Endothelial cell of umbilical vein (primary cell): ENCODE results near the gene PLEKHA7. TPM values are rescaled to one million over a fixed set of nuclear protein-coding genes. Genes with fewer than 3 reads are reported as not detected.
"Not testable (repeated sequence)": the region's sequence is repeated elsewhere in the genome, so short reads cannot be mapped to it uniquely, and the experiment has no call there.

Experiments
- BruUV-seq: library from RNA; stranded (reverse); fragments of 400-500 nt; replicated peaks from 2 replicates; lab custom pipeline; 2021; lab: Mats Ljungman, UMichigan
- CTCF ChIA-PET: fragments of 300-600, 350-600 bp; sonication (Branson Sonifier 250); formaldehyde crosslinking; loops from one replicate; lab custom pipeline; 2021; ENCODE audit warnings: antibody characterized with exemption, inconsistent platforms; lab: Charles Lee
- POLR2A ChIA-PET: fragments of 300-600, 350-600 bp; sonication (Branson Sonifier 250); formaldehyde crosslinking; loops from one replicate; lab custom pipeline; 2021; ENCODE audit warnings: antibody characterized with exemption, inconsistent platforms; lab: Charles Lee
- DNase-seq: peaks from one replicate; pipeline ENCODE4 v3.0.0-alpha.2; 2011; ENCODE audit warnings: low read depth, low spot score
- FAIRE-seq: peaks from 2 replicates; lab custom pipeline; 2011; peaks lifted over from hg19 to GRCh38; lab: Jason Lieb, UNC
- H2AFZ ChIP-seq: 2 replicates; pipeline ENCODE4 v1.6.0; 2012; ENCODE audit warnings: low read depth, low read length, control low read depth, inconsistent platforms
- H3K27ac ChIP-seq: 2 replicates; pipeline ENCODE4 v1.5.1; 2011; ENCODE audit warnings: low read depth, mild to moderate bottlenecking, control low read depth, low read length, moderate library complexity; ENCODE audit not compliant: insufficient read depth
- H3K27me3 ChIP-seq, 2 experiments: 2 replicates each; pipeline versions ENCODE4 v1.6.0 to v1.6.1; 2011; ENCODE audit warnings: low read length in 2 of 2, mixed read lengths in 1 of 2; ENCODE audit not compliant: control insufficient read depth in 2 of 2, insufficient read depth in 2 of 2
- H3K36me3 ChIP-seq, 2 experiments: 2 replicates in 1 of 2; 3 replicates in 1 of 2; pipeline ENCODE4 v1.5.1; 2011; ENCODE audit warnings: low read length in 2 of 2, mild to moderate bottlenecking in 1 of 2, moderate library complexity in 1 of 2; ENCODE audit not compliant: control insufficient read depth in 2 of 2, insufficient read depth in 2 of 2; ENCODE audit errors: extremely low read depth in 1 of 2
- H3K4me1 ChIP-seq: 3 replicates; pipeline ENCODE4 v1.5.1; 2011; ENCODE audit warnings: mild to moderate bottlenecking, low read length; ENCODE audit not compliant: control insufficient read depth, insufficient read depth; ENCODE audit errors: extremely low read depth
- H3K4me2 ChIP-seq: 2 replicates; pipeline ENCODE4 v1.6.1; 2011; ENCODE audit warnings: low read length, control low read depth, mixed read lengths; ENCODE audit not compliant: insufficient read depth
- H3K4me3 ChIP-seq, 3 experiments: fragments of 200-600 bp in 1 of 3; sonication (generic), shearing (Covaris generic) in 1 of 3; replicated peaks in 1 of 3; 2 replicates each; pipeline ENCODE4 v1.5.1; 2011 to 2016; ENCODE audit warnings: control low read depth in 3 of 3, low read length in 3 of 3, mild to moderate bottlenecking in 2 of 3, inconsistent platforms in 1 of 3, low read depth in 1 of 3, moderate library complexity in 1 of 3; ENCODE audit not compliant: insufficient read depth in 1 of 3
- H3K79me2 ChIP-seq: 2 replicates; pipeline ENCODE4 v1.6.0; 2012; ENCODE audit warnings: low read length, inconsistent platforms; ENCODE audit not compliant: control insufficient read depth, insufficient read depth
- H3K9ac ChIP-seq: replicated peaks from 2 replicates; pipeline ENCODE3; 2011; ENCODE audit warnings: low read length, control low read depth; ENCODE audit not compliant: insufficient read depth; ENCODE audit errors: extremely low read depth
- H3K9me1 ChIP-seq: replicated peaks from 3 replicates; pipeline ENCODE4 v1.6.0; 2011; ENCODE audit warnings: mild to moderate bottlenecking, low read length; ENCODE audit not compliant: control insufficient read depth, insufficient read depth; ENCODE audit errors: extremely low read depth
- H3K9me3 ChIP-seq: replicated peaks from 2 replicates; pipeline ENCODE4 v1.5.1; 2012; ENCODE audit warnings: low read length, inconsistent platforms; ENCODE audit not compliant: control insufficient read depth, insufficient read depth
- H4K20me1 ChIP-seq: replicated peaks from 2 replicates; pipeline ENCODE3; 2011; ENCODE audit warnings: mild to moderate bottlenecking, low read length; ENCODE audit not compliant: control insufficient read depth, insufficient read depth; ENCODE audit errors: extremely low read depth
- EZH2 ChIP-seq: IDR thresholded peaks from 2 replicates; pipeline ENCODE4 v1.6.1; 2012; ENCODE audit warnings: borderline replicate concordance, low read depth, mild to moderate bottlenecking, moderate library complexity, low read length, inconsistent platforms; ENCODE audit not compliant: severe bottlenecking
- FOS ChIP-seq: IDR thresholded peaks from 2 replicates; pipeline ENCODE4 v1.6.1; 2011; ENCODE audit warnings: mild to moderate bottlenecking, low read length, moderate library complexity, borderline replicate concordance; ENCODE audit not compliant: insufficient read depth
- GATA2 ChIP-seq: IDR thresholded peaks from 2 replicates; pipeline ENCODE4 v1.7.0; 2011; ENCODE audit warnings: low read depth, mild to moderate bottlenecking, moderate library complexity, mixed read lengths, low read length; ENCODE audit not compliant: insufficient read length, insufficient read depth
- JUN ChIP-seq: IDR thresholded peaks from 2 replicates; pipeline ENCODE4 v1.6.1; 2011; ENCODE audit warnings: borderline replicate concordance, low read depth; ENCODE audit not compliant: insufficient read length, insufficient read depth
- MYC ChIP-seq: IDR thresholded peaks from one replicate; pipeline ENCODE4 v1.6.1; 2011; ENCODE audit warnings: mild to moderate bottlenecking, low read depth, low read length
- POLR2A ChIP-seq: IDR thresholded peaks from 2 replicates; pipeline ENCODE4 v1.6.1; 2012; ENCODE audit warnings: low read depth, mild to moderate bottlenecking, control low read depth, low read length
- POLR2AphosphoS5 ChIP-seq: IDR thresholded peaks from 2 replicates; pipeline ENCODE4 v1.6.1; 2012; ENCODE audit warnings: low read depth, mild to moderate bottlenecking, control low read depth, low read length, moderate library complexity; ENCODE audit not compliant: insufficient read depth
- dilution Hi-C: fragments of 300-500 bp; cut with MboI; formaldehyde crosslinking; loops from one replicate; pipeline ENCODE4 v1.15.0; 2019; ENCODE audit warnings: low sequenced_read_pairs; ENCODE audit not compliant: extremely low pct_ligation_motif_present
- intact Hi-C: fragments of 100-400 bp; cut with micrococcal nuclease; formaldehyde crosslinking; loops from one replicate; pipeline ENCODE4 v1.10.0; 2022
- polyA plus RNA-seq, 4 experiments: library from polyadenylated mRNA; depleted of rRNA in 3 of 4; stranded (reverse) in 3 of 4; unstranded in 1 of 4; fragments of >200 nt; gene quantifications; 2 replicates each; pipeline versions ENCODE4 v1.2.1 to v1.2.3, GENCODE V29; 2011 to 2012; ENCODE audit warnings: missing spikeins in 1 of 4
- total RNA-seq: library from RNA; stranded (reverse); gene quantifications from 2 replicates; pipeline ENCODE4 v1.2.3, GENCODE V29; 2021
- TF ChIP-seq, protein P1 (sequence below): IDR thresholded peaks from 2 replicates; pipeline ENCODE4 v1.6.1; 2011; ENCODE audit not compliant: insufficient read depth, insufficient read length
- TF ChIP-seq, protein P2 (sequence below), 2 donors: IDR thresholded peaks; 1 replicate in 1 of 2; 2 replicates in 1 of 2; pipeline ENCODE4 v1.5.1; 2011; ENCODE audit warnings: low read length in 2 of 2, mild to moderate bottlenecking in 2 of 2, moderate library complexity in 2 of 2, control low read depth in 1 of 2, inconsistent platforms in 1 of 2, low read depth in 1 of 2; ENCODE audit not compliant: insufficient read depth in 1 of 2; ENCODE audit errors: extremely low read depth in 1 of 2

Gene PLEKHA7
- total and polyA plus RNA-seq, 2 donors (not counting 3 experiments of a cell fraction or from before 2014, with no cell fraction given): 1.7 to 3.8 TPM

DNA sequence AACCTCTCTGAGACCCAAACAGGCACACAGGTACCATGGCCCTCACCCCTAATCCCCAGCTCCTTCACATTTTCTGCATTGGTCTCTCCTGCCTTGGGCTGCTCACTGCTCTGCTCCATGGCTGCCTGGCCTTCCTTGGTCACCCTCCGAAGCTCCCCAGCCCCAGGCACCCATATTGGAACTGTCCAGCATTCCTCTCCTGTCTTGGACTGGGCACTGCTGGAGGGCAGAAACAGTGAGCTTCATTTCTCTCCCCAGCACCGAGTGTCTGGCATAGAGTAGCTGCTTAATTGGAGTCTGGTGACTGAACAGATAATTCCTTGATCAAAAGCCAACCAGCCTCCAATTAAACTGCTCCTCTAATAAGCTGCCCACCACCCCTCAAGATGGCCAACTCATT lies 13.2 kb downstream of the PLEKHA7 start:
- Histone ChIP-seq H2AFZ (no peak overlapping the region), H3K36me3 (no peaks in the 10 kb centered on the region), H3K4me3 (no peak overlapping the region), H3K9me3 (no peaks in the 10 kb centered on the region), H4K20me1 (no peaks in the 10 kb centered on the region), H3K27ac (no peak overlapping the region), H3K4me2 (no peak overlapping the region), H3K9ac (no peak overlapping the region), H3K79me2 (no peaks in the 10 kb centered on the region), H3K4me1 (no peaks in the 10 kb centered on the region), H3K27me3 (no peaks in the 10 kb centered on the region), H3K9me1 (no peaks in the 10 kb centered on the region)
- DNase-seq: no peak
- intact Hi-C loops (no loop called here), dilution Hi-C loops (no loop called here)
- no peak for FAIRE-seq
- BruUV-seq: no TSS peak
- POLR2A ChIA-PET: no interaction called here
- CTCF ChIA-PET: interaction anchor here (0.8 kb wide), 1 partner anchor 14 kb away, joined by 3 read pairs; no protein-coding TSS in a partner anchor
- TF ChIP-seq, protein P1, sequence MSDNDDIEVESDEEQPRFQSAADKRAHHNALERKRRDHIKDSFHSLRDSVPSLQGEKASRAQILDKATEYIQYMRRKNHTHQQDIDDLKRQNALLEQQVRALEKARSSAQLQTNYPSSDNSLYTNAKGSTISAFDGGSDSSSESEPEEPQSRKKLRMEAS: no peak
- TF ChIP-seq, protein P2, sequence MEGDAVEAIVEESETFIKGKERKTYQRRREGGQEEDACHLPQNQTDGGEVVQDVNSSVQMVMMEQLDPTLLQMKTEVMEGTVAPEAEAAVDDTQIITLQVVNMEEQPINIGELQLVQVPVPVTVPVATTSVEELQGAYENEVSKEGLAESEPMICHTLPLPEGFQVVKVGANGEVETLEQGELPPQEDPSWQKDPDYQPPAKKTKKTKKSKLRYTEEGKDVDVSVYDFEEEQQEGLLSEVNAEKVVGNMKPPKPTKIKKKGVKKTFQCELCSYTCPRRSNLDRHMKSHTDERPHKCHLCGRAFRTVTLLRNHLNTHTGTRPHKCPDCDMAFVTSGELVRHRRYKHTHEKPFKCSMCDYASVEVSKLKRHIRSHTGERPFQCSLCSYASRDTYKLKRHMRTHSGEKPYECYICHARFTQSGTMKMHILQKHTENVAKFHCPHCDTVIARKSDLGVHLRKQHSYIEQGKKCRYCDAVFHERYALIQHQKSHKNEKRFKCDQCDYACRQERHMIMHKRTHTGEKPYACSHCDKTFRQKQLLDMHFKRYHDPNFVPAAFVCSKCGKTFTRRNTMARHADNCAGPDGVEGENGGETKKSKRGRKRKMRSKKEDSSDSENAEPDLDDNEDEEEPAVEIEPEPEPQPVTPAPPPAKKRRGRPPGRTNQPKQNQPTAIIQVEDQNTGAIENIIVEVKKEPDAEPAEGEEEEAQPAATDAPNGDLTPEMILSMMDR (IDR thresholded peaks at IDR 0.05; ENCODE audit: extremely low read depth in 1 of 2, insufficient read depth in 1 of 2, low read depth in 1 of 2, low read length in 2 of 2): no peak
- TF ChIP-seq JUN: no peak
- no peak for TF ChIP-seq POLR2AphosphoS5
- no peak for TF ChIP-seq FOS
- no peak for TF ChIP-seq EZH2
- TF ChIP-seq GATA2: no peak
- no peak for TF ChIP-seq POLR2A
- no peak for TF ChIP-seq MYC

DNA sequence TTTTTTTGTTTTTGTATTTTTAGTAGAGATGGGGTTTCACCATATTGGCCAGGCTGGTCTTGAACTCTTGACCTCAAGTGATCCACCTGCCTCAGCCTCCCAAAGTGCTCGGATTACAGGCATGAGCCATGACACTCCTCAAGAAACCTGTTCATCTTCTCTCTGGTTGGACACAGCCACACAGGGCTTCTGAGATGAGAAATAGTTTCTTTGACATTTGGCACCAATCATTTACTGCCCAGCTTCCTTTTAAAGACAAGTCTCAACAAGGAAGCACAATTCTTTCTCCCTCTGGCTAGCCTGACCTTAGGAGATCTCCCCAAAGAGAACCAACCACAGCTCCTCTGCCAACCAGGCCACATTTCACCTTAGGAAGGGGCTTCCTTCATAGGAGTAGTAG lies 14.0 kb downstream of the PLEKHA7 start:
- DNase-seq, BruUV-seq, H4K20me1 ChIP-seq, FAIRE-seq, H3K4me3 ChIP-seq, H3K27ac ChIP-seq, H3K79me2 ChIP-seq, H3K4me2 ChIP-seq, H3K9me1 ChIP-seq, intact Hi-C loops, dilution Hi-C loops, H2AFZ ChIP-seq, H3K9me3 ChIP-seq, H3K27me3 ChIP-seq, H3K4me1 ChIP-seq, H3K36me3 ChIP-seq, POLR2A ChIA-PET, H3K9ac ChIP-seq: not testable (repeated sequence)
- CTCF ChIA-PET: interaction anchor here (0.8 to 1.1 kb wide), 2 partner anchors 15 to 215 kb away, joined by 3 read pairs; no protein-coding TSS in a partner anchor
